Measurements from ENCODE around the gene TNXB. TPM values are rescaled to one million over a fixed set of nuclear protein-coding genes. Genes with fewer than 3 reads are reported as not detected.

The TNXB gene
- 100 to 1,000 TPM in 1 of 3 donors, 10 to 100 TPM in 2; 32.9 to 109 (median 89.8) TPM for total RNA-seq

DNA sequence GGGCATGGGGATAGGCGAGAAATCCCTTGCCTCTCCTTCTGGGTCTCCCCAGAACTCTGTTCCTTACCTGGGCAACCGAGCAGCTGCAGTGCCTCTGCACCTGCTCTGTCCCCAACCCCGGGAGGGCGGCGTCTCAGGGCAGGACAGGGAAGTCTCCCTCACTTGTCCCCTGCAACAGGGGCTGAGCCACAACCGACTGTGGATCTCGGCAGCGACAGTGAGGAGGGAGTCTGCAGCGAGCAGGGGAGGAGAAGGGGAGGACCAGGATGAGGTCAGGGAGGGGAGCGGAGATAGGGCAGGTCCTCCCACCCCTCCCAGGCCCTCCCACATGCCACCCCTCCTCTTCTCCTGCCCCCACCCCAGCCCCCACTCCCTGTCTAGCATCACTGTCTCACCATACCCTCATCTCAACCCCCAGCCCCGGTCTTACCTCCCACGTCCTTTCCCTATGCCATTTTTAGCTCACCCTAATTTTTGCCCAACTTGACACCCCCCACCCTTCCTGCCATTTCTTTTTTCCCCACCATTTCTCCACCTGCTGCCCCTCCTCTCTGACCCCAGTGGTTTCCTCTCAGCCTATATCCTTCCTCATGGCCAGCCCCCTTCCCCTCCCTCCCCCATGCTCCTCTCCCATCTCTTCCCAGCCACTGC, at the start of gene TNXB:
Gene TNXB (minus strand): TSS at position 225 of the 651 bp plus-strand sequence. CDS start 11,140 bp downstream, outside the sequence.
- H3K36me3 ChIP-seq: no peaks in the 10 kb centered on the region
- H3K27ac ChIP-seq: peak within 1 kb of the TSS; percentile 82 to 93
- peaks cover 0 to 5% of the 10 kb centered on the region in 2 donors for H3K27me3 ChIP-seq
- no peak for DNase-seq (ENCODE audit: low spot score in 2 of 2)
- TF ChIP-seq, protein P1, sequence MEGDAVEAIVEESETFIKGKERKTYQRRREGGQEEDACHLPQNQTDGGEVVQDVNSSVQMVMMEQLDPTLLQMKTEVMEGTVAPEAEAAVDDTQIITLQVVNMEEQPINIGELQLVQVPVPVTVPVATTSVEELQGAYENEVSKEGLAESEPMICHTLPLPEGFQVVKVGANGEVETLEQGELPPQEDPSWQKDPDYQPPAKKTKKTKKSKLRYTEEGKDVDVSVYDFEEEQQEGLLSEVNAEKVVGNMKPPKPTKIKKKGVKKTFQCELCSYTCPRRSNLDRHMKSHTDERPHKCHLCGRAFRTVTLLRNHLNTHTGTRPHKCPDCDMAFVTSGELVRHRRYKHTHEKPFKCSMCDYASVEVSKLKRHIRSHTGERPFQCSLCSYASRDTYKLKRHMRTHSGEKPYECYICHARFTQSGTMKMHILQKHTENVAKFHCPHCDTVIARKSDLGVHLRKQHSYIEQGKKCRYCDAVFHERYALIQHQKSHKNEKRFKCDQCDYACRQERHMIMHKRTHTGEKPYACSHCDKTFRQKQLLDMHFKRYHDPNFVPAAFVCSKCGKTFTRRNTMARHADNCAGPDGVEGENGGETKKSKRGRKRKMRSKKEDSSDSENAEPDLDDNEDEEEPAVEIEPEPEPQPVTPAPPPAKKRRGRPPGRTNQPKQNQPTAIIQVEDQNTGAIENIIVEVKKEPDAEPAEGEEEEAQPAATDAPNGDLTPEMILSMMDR (IDR thresholded peaks at IDR 0.05): no peak
- no peak for TF ChIP-seq POLR2A (IDR thresholded peaks at IDR 0.05)
- TF ChIP-seq POLR2AphosphoS5 (IDR thresholded peaks at IDR 0.05): peak in 1 of 3 donors; percentile 43
- no peaks in the 10 kb centered on the region for H3K4me1 ChIP-seq
- H3K4me3 ChIP-seq: peak within 1 kb of the TSS; percentile 45 to 61 (median 60)
- no peaks in the 10 kb centered on the region for H3K9me3 ChIP-seq
- intact Hi-C loops (cut with DNase I; ENCODE audit: low total_unique reads): no loop called here

DNA sequence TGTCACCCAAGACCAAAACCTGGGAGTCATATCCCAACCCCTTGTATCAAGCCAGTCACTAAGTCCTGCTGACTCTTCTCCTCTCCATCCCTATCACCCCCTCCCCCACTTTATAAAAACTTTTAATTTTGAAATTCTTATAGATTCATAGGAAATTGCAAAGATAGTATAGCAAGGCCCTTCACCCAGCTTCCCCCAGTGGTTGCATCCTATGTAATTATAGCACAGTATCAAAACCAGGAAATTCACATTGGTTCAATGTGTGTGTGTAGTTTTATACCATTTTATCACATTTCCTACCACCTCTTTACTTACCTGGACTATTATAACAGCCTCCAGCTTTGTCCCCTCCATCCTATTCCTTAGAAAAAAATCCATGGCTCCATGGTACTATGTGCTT, 48.9 kb upstream of the TNXB start:
- no peaks in the 10 kb centered on the region for H3K9me3 ChIP-seq
- H3K27ac ChIP-seq: no peak overlapping the region
- H3K27me3 ChIP-seq: no peaks in the 10 kb centered on the region
- TF ChIP-seq POLR2AphosphoS5 (IDR thresholded peaks at IDR 0.05): no peak
- TF ChIP-seq, protein P1 (IDR thresholded peaks at IDR 0.05): no peak
- TF ChIP-seq POLR2A (IDR thresholded peaks at IDR 0.05): no peak
- no peaks in the 10 kb centered on the region for H3K36me3 ChIP-seq
- intact Hi-C loops (cut with DNase I; ENCODE audit: low total_unique reads): no loop called here
- H3K4me3 ChIP-seq: no peak overlapping the region
- DNase-seq (ENCODE audit: low spot score in 2 of 2): no peak
- H3K4me1 ChIP-seq: peaks cover 0 to 11% of the 10 kb centered on the region in 2 donors

DNA sequence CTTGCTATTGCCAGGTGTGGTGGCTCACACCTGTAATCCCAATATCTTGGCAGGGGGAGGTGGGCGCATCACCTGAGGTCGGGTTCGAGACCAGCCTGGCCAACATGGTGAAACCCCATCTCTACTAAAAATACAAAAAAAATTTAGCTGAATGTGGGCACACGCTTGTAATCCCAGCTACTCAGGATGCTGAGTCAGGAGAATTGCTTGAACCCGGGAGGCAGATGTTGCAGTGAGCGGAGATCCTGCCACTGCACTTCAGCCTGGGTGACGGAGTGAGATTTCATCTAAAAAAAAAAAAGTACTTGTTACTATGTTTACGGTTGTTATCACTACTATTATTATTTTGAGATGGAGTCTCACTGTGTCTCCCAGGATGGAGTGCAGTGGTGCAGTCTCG, 47.8 kb upstream of the TNXB start:
- Histone ChIP-seq H3K27me3 (no peaks in the 10 kb centered on the region), H3K27ac (no peak overlapping the region), H3K4me3 (no peak overlapping the region), H3K4me1 (peaks cover 0 to 11% of the 10 kb centered on the region in 2 donors), H3K9me3 (no peaks in the 10 kb centered on the region), H3K36me3 (no peaks in the 10 kb centered on the region)
- TF ChIP-seq, protein P1 (IDR thresholded peaks at IDR 0.05): no peak
- TF ChIP-seq POLR2AphosphoS5 (IDR thresholded peaks at IDR 0.05): no peak
- no peak for TF ChIP-seq POLR2A (IDR thresholded peaks at IDR 0.05)
- no peak for DNase-seq (ENCODE audit: low spot score in 2 of 2)
- intact Hi-C loops (cut with DNase I; ENCODE audit: low total_unique reads): no loop called here

DNA sequence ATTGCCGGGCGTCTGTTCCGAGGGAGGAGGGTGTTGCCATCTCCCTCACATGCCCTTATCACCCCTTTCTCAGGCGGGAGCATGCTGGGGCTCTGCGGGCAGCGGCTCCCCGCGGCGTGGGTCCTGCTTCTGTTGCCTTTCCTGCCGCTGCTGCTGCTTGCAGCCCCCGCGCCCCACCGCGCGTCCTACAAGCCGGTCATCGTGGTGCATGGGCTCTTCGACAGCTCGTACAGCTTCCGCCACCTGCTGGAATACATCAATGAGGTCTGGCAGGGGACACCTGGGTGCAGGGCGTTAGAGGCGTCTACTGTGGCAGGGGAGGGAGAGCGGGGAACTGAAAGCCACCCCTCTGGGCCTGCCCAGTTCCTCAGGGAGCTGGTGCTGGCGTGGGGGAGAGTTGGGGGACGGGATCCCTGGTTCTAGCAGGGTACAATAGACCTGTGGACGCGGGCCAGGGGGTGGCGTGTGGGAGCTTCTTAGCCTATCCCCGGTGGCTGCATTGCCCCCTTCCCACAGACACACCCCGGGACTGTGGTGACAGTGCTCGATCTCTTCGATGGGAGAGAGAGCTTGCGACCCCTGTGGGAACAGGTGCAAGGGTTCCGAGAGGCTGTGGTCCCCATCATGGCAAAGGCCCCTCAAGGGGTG, 45.5 kb upstream of the TNXB start:
- Histone ChIP-seq H3K4me3 (peak overlapping the region; percentile 76 to 84 (median 82)), H3K27me3 (no peaks in the 10 kb centered on the region), H3K27ac (peak overlapping the region; percentile 89 to 98), H3K36me3 (no peaks in the 10 kb centered on the region), H3K4me1 (peaks cover 0 to 11% of the 10 kb centered on the region in 2 donors), H3K9me3 (no peaks in the 10 kb centered on the region)
- intact Hi-C loops (cut with DNase I; ENCODE audit: low total_unique reads): no loop called here
- no peak for TF ChIP-seq POLR2AphosphoS5 (IDR thresholded peaks at IDR 0.05)
- no peak for TF ChIP-seq POLR2A (IDR thresholded peaks at IDR 0.05)
- TF ChIP-seq, protein P1 (IDR thresholded peaks at IDR 0.05): peak; percentile 39 to 70 (median 50)
- DNase-seq (ENCODE audit: low spot score in 2 of 2): peak; percentile 61 to 69
